Measurements from ENCODE around the gene SRCAP.

The SRCAP gene

GRCh38 chr16:30746638-30747175 is 47.7 kb downstream of the SRCAP start:
- no peak overlapping the region for H3K27ac ChIP-seq

GRCh38 chr16:30747331-30747730 is 48.4 kb downstream of the SRCAP start:
- peak overlapping the region; percentile 52 for H3K27ac ChIP-seq
- TF ChIP-seq CTCF (conservative IDR thresholded peaks at IDR 0.05), result no peak

More at GRCh38 chr16:30746638-30747175, 47.7 kb downstream of the SRCAP start:
- TF ChIP-seq CTCF (conservative IDR thresholded peaks at IDR 0.05), result no peak

- peak within 1 kb of the TSS; percentile 52 for H3K27ac ChIP-seq
- no peak for TF ChIP-seq CTCF (conservative IDR thresholded peaks at IDR 0.05)
These were observed 49.0 kb downstream of the SRCAP start, which contains the start of gene PHKG2 for GRCh38 chr16:30747799-30748633. PHKG2 (plus strand) TSS chr16:30748425; CDS start chr16:30748821, 396 bp downstream.

- no peak for TF ChIP-seq CTCF (conservative IDR thresholded peaks at IDR 0.05)
- peak overlapping the region; percentile 52; the same call in 1 of the 2 replicates for H3K27ac ChIP-seq
These were observed 49.9 kb downstream of the SRCAP start for GRCh38 chr16:30748634-30749445.

GRCh38 chr16:30750201-30750600 is 51.2 kb downstream of the SRCAP start:
- no peak for TF ChIP-seq CTCF (conservative IDR thresholded peaks at IDR 0.05)
- no peak overlapping the region for H3K27ac ChIP-seq

GRCh38 chr16:30750876-30751465 is 52.0 kb downstream of the SRCAP start:
- no peak for TF ChIP-seq CTCF (conservative IDR thresholded peaks at IDR 0.05)
- no peak overlapping the region for H3K27ac ChIP-seq
